DOHH2 (cell line): Measurements from ENCODE around the gene DUSP28.

Experiments
- CTCF ChIP-seq: fragments of 200-600 bp; sonication (generic); IDR thresholded peaks from one replicate; pipeline ENCODE4 v1.5.1; 2014; ENCODE audit warnings: antibody characterized with exemption, mild to moderate bottlenecking, low read depth, low read length; ENCODE audit not compliant: poor library complexity, severe bottlenecking
- EZH2phosphoT487 ChIP-seq: fragments of 200-600 bp; sonication (generic); IDR thresholded peaks from 2 replicates; pipeline ENCODE4 v1.6.1; 2017; ENCODE audit warnings: borderline replicate concordance, mild to moderate bottlenecking, antibody characterized with exemption, low read length, moderate library complexity, mixed read lengths

DNA sequence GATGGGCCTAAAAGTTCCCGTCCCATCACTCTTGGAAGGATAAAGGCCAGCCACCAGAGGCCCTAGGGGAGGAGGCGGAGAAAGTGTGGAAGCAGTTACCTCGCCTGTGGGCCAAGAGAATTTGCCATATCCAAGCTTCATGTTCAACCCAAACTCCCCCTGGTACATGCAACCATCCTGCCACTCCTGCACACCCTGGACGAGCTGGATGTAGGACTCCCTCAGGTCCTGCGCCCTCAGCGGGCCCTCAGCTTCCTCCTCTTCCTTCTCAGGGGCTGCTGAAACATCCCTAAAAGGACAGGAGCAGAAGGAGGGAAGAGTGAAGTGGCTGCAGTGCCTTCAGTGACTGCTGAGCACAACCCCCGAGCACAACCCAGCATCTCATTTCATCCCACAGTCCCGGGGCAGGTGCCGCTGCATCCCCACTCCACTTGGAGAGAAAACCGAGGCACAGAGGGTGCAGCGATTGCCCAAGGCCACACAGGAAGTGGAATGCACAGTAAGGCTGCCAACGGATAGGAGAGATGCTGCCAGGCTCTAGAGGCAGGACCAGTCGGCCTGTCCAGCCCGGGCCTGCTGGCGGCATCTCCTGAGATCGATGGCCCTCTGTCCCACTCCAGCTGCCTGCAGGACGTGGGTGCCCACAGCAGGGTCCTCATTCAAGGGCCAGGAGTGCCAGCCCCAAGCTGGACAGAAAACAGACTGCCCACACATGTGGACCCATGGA, 5.2 kb upstream of the DUSP28 start:
- TF ChIP-seq CTCF: no peak
- TF ChIP-seq EZH2phosphoT487: no peak
